RWPE2 (cell line): ENCODE measurements around the gene KIF21A.
"Not testable (repeated sequence)": the region's sequence is repeated elsewhere in the genome, so short reads cannot be mapped to it uniquely, and the experiment has no call there.

ENCODE experiments used
- ATAC-seq: fragments of 200-7000 bp; cut with Tn5 transposase; 3 replicates; pipeline ENCODE4 v1.9.1; 2021; ENCODE audit warnings: low read depth
- DNase-seq: peaks from one replicate; pipeline ENCODE4 v3.0.0-alpha.2; 2020; ENCODE audit warnings: low spot score
- H3K27ac ChIP-seq: fragments of 450-650 bp; 2 replicates; pipeline ENCODE4 v1.5.1; 2017; ENCODE audit warnings: mild to moderate bottlenecking; ENCODE audit not compliant: poor library complexity, severe bottlenecking
- H3K27me3 ChIP-seq: fragments of 250-450 bp; sonication (Bioruptor Pico); 2 replicates; pipeline ENCODE4 v1.5.1; 2021; ENCODE audit warnings: mild to moderate bottlenecking, moderate library complexity; ENCODE audit not compliant: insufficient read depth, poor library complexity, severe bottlenecking
- H3K36me3 ChIP-seq: fragments of 250-450 bp; sonication (Bioruptor Pico); 2 replicates; pipeline ENCODE4 v1.5.1; 2020; ENCODE audit warnings: low read depth, mild to moderate bottlenecking, moderate library complexity
- H3K4me1 ChIP-seq: fragments of 250-450 bp; sonication (Bioruptor Pico); 2 replicates; pipeline ENCODE4 v1.5.1; 2021; ENCODE audit warnings: mild to moderate bottlenecking, moderate library complexity; ENCODE audit not compliant: insufficient read depth, poor library complexity, severe bottlenecking
- H3K4me3 ChIP-seq: fragments of 250-450 bp; sonication (Bioruptor Pico); 2 replicates; pipeline ENCODE4 v1.5.1; 2021; ENCODE audit warnings: mild to moderate bottlenecking, moderate library complexity; ENCODE audit not compliant: severe bottlenecking
- H3K9me3 ChIP-seq: fragments of 250-450 bp; sonication (Bioruptor Pico); 2 replicates; pipeline ENCODE4 v1.5.1; 2021; ENCODE audit warnings: mild to moderate bottlenecking, moderate library complexity; ENCODE audit not compliant: severe bottlenecking
- CTCF ChIP-seq: fragments of 450-650 bp; IDR thresholded peaks from one replicate; pipeline ENCODE4 v1.5.1; 2017; ENCODE audit warnings: mild to moderate bottlenecking, moderate library complexity; ENCODE audit not compliant: poor library complexity, severe bottlenecking

The KIF21A gene

GRCh38 chr12:39300799-39301198, 142.1 kb downstream of the KIF21A start:
- TF ChIP-seq CTCF, result no peak
- ATAC-seq (no peak), DNase-seq (no peak)
- H3K27me3 ChIP-seq, result no peaks in the 10 kb centered on the region
- H3K4me3 ChIP-seq, result no peak overlapping the region
- no peaks in the 10 kb centered on the region for H3K4me1 ChIP-seq
- H3K27ac ChIP-seq, result no peak overlapping the region
- H3K9me3 ChIP-seq, result no peaks in the 10 kb centered on the region
- H3K36me3 ChIP-seq, result peaks cover 16% of the 10 kb centered on the region

GRCh38 chr12:39297891-39298290, 145.0 kb downstream of the KIF21A start:
- no peak for ATAC-seq
- no peak for DNase-seq
- Histone ChIP-seq H3K36me3 (peaks cover 7% of the 10 kb centered on the region; the same call in 1 of the 2 replicates), H3K9me3 (no peaks in the 10 kb centered on the region), H3K27ac (no peak overlapping the region), H3K27me3 (no peaks in the 10 kb centered on the region), H3K4me3 (no peak overlapping the region), H3K4me1 (no peaks in the 10 kb centered on the region)
- TF ChIP-seq CTCF, result no peak

GRCh38 chr12:39296496-39296895, 146.4 kb downstream of the KIF21A start:
- H3K4me1 ChIP-seq, result no peaks in the 10 kb centered on the region
- no peak for ATAC-seq
- H3K27me3 ChIP-seq, result no peaks in the 10 kb centered on the region
- H3K9me3 ChIP-seq, result no peaks in the 10 kb centered on the region
- no peak for TF ChIP-seq CTCF
- no peak overlapping the region for H3K27ac ChIP-seq
- H3K36me3 ChIP-seq, result peaks cover 7% of the 10 kb centered on the region; the same call in 1 of the 2 replicates
- DNase-seq, result no peak
- no peak overlapping the region for H3K4me3 ChIP-seq

- H3K27me3 ChIP-seq, H3K4me3 ChIP-seq, H3K9me3 ChIP-seq, H3K36me3 ChIP-seq, ATAC-seq, H3K4me1 ChIP-seq, H3K27ac ChIP-seq, DNase-seq: not testable (repeated sequence)
These were observed 147.3 kb downstream of the KIF21A start for GRCh38 chr12:39295593-39295992.

GRCh38 chr12:39294715-39295114, 148.2 kb downstream of the KIF21A start:
- no peak for DNase-seq
- no peaks in the 10 kb centered on the region for H3K9me3 ChIP-seq
- no peak for TF ChIP-seq CTCF
- H3K27me3 ChIP-seq, result no peaks in the 10 kb centered on the region
- no peak overlapping the region for H3K27ac ChIP-seq
- no peak overlapping the region for H3K4me3 ChIP-seq
- H3K4me1 ChIP-seq, result no peaks in the 10 kb centered on the region
- peaks cover 7% of the 10 kb centered on the region; the same call in 1 of the 2 replicates for H3K36me3 ChIP-seq
- no peak for ATAC-seq
